IPS-20b (cell line): Measurements from ENCODE around the gene PCDHA10.
"Not testable (repeated sequence)": the region's sequence is repeated elsewhere in the genome, so short reads cannot be mapped to it uniquely, and the experiment has no call there.

ENCODE experiments used
- H3K27ac ChIP-seq: one replicate; pipeline ENCODE4 v1.5.1; 2013; ENCODE audit warnings: low read length
- H3K27me3 ChIP-seq: 2 replicates; pipeline ENCODE4 v1.6.1; 2013; ENCODE audit warnings: mild to moderate bottlenecking, low read length, inconsistent platforms; ENCODE audit not compliant: insufficient read depth
- H3K36me3 ChIP-seq: 2 replicates; pipeline ENCODE4 v1.6.1; 2013; ENCODE audit warnings: low read depth, mild to moderate bottlenecking, inconsistent platforms, low read length, moderate library complexity; ENCODE audit not compliant: insufficient read depth
- H3K4me1 ChIP-seq: 2 replicates; pipeline ENCODE4 v1.6.1; 2013; ENCODE audit warnings: mild to moderate bottlenecking, control low read depth, inconsistent platforms, low read length, moderate library complexity; ENCODE audit not compliant: insufficient read depth
- H3K4me3 ChIP-seq: 2 replicates; pipeline ENCODE4 v1.5.1; 2013; ENCODE audit warnings: mild to moderate bottlenecking, low read length, inconsistent platforms
- H3K9ac ChIP-seq: 2 replicates; pipeline ENCODE4 v1.6.1; 2013; ENCODE audit warnings: low read depth, mild to moderate bottlenecking, inconsistent platforms, low read length, moderate library complexity
- H3K9me3 ChIP-seq: 2 replicates; pipeline ENCODE4 v1.6.1; 2013; ENCODE audit warnings: mild to moderate bottlenecking, low read depth, low read length, inconsistent platforms; ENCODE audit not compliant: insufficient read depth

Gene PCDHA10

DNA sequence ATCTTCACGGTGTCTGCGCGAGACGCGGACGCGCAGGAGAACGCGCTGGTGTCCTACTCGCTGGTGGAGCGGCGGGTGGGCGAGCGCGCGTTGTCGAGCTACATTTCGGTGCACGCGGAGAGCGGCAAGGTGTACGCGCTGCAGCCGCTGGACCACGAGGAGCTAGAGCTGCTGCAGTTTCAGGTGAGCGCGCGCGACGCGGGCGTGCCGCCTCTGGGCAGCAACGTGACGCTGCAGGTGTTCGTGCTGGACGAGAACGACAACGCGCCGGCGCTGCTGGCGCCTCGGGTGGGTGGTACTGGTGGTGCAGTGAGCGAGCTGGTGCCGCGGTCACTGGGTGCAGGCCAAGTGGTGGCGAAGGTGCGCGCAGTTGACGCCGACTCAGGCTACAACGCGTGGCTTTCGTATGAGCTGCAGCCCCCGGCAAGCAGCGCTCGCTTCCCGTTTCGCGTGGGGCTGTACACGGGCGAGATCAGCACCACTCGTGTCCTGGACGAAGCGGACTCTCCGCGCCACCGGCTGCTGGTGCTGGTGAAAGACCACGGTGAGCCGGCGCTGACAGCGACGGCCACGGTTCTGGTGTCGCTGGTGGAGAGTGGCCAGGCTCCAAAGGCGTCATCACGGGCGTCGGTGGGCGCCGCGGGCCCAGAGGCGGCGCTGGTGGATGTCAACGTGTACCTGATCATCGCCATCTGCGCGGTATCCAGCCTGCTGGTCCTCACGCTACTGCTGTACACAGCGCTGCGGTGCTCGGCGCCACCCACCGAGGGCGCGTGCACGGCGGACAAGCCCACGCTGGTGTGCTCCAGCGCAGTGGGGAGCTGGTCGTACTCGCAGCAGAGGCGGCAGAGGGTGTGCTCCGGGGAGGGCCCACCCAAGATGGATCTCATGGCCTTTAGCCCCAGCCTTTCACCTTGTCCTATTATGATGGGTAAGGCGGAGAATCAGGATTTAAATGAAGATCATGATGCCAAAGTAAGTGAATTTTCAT, 25.9 kb upstream of the PCDHA10 start:
- H3K36me3 ChIP-seq, H3K27me3 ChIP-seq, H3K27ac ChIP-seq, H3K4me1 ChIP-seq, H3K9ac ChIP-seq, H3K4me3 ChIP-seq: not testable (repeated sequence)
- H3K9me3 ChIP-seq, result peaks cover 43% of the 10 kb centered on the region; the same call in 1 of the 2 replicates

DNA sequence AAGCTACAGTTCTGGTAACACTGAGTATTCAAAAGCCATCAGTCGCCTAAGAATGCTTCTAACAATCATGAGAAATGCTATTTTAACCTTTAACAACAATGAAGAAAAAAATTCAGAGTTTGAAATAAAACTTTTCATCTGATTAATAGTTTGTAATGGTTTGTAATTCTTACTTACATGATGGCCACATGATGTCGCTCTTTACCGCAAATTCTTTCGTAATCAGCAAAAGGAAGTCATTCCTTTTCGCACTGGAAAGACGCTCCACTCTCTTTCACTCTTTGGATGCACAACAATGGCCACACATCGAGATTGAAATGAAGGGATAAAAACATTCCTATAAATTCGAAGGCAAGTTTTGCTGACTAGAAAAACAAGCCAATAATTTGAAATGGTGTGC, 21.7 kb upstream of the PCDHA10 start, which contains the start of gene PCDHA7:
Gene PCDHA7, plus strand, starts transcription at position 277 of the 400 bp plus-strand sequence. Its CDS starts 115 bp downstream, at position 392.
- Histone ChIP-seq H3K9me3 (peaks cover 41% of the 10 kb centered on the region; the same call in 1 of the 2 replicates), H3K27ac (no peak within 1 kb of the TSS), H3K4me3 (no peak within 1 kb of the TSS), H3K9ac (no peak within 1 kb of the TSS), H3K27me3 (no peaks in the 10 kb centered on the region), H3K36me3 (no peaks in the 10 kb centered on the region), H3K4me1 (no peaks in the 10 kb centered on the region)

DNA sequence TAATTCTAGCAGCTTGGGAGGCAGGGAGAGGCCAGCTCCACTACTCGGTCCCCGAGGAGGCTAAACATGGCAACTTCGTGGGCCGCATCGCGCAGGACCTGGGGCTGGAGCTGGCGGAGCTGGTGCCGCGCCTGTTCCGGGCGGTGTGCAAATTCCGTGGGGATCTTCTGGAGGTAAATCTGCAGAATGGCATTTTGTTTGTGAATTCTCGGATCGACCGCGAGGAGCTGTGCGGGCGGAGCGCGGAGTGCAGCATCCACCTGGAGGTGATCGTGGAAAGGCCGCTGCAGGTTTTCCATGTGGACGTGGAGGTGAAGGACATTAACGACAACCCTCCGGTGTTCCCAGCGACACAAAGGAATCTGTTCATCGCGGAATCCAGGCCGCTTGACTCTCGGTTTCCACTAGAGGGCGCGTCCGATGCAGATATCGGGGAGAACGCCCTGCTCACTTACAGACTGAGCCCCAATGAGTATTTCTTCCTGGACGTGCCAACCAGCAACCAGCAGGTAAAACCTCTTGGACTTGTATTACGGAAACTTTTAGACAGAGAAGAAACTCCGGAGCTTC, 21.2 kb upstream of the PCDHA10 start:
- not testable (repeated sequence) for H3K27ac ChIP-seq, H3K36me3 ChIP-seq, H3K4me3 ChIP-seq, H3K9ac ChIP-seq, H3K27me3 ChIP-seq, H3K4me1 ChIP-seq
- H3K9me3 ChIP-seq, result peaks cover 41% of the 10 kb centered on the region; the same call in 1 of the 2 replicates

- no peaks in the 10 kb centered on the region for H3K27me3 ChIP-seq
- peaks cover 47% of the 10 kb centered on the region; the same call in 1 of the 2 replicates for H3K9me3 ChIP-seq
- no peaks in the 10 kb centered on the region for H3K36me3 ChIP-seq
- no peak overlapping the region for H3K4me3 ChIP-seq
- no peak overlapping the region for H3K9ac ChIP-seq
- no peak overlapping the region for H3K27ac ChIP-seq
- no peaks in the 10 kb centered on the region for H3K4me1 ChIP-seq
Measured at GRCh38 chr5:140835622-140836510, 19.8 kb upstream of the PCDHA10 start.

DNA sequence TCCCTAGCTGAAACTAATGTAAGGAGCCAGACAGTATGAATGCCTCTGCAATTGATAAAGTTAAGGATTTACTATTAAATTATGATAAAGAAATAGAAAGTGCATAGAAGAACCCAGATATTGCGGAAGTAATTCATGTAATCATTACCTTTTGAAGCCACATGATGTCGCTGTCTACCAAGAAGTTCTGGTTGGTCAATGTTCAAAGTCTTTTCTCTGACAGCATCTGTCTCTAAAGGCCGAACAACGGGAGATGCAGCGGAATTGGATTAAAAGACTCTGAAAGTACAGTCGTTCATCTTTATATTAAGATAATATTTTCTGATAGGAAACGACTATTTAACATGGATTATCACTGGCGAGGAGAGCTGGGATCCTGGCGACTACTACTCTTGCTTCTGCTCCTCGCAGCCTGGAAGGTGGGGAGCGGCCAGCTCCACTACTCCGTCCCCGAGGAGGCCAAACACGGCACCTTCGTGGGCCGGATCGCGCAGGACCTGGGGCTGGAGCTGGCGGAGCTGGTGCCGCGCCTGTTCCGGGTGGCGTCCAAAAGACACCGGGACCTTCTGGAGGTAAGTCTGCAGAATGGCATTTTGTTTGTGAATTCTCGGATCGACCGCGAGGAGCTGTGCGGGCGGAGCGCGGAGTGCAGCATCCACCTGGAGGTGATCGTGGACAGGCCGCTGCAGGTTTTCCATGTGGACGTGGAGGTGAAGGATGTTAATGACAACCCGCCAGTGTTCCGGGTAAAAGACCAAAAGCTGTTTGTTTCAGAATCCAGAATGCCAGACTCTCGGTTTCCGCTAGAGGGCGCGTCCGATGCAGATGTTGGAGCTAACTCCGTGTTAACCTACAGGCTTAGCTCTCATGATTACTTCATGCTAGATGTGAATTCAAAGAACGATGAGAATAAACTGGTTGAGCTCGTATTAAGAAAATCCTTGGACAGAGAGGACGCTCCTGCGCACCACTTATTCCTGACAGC, 14.4 kb upstream of the PCDHA10 start, which contains the start of gene PCDHA8:
Gene PCDHA8, plus strand, starts transcription at position 210 of the 985 bp plus-strand sequence. Its CDS starts 135 bp downstream, at position 345.
- H3K4me3 ChIP-seq, result no peak within 1 kb of the TSS
- no peaks in the 10 kb centered on the region for H3K4me1 ChIP-seq
- no peak within 1 kb of the TSS for H3K9ac ChIP-seq
- no peaks in the 10 kb centered on the region for H3K36me3 ChIP-seq
- no peak within 1 kb of the TSS for H3K27ac ChIP-seq
- H3K9me3 ChIP-seq, result peaks cover 31% of the 10 kb centered on the region; the same call in 1 of the 2 replicates
- H3K27me3 ChIP-seq, result no peaks in the 10 kb centered on the region

GRCh38 chr5:140842798-140843733, 12.6 kb upstream of the PCDHA10 start:
- H3K27me3 ChIP-seq, result no peaks in the 10 kb centered on the region
- no peak overlapping the region for H3K27ac ChIP-seq
- no peaks in the 10 kb centered on the region for H3K36me3 ChIP-seq
- H3K4me1 ChIP-seq, result no peaks in the 10 kb centered on the region
- no peak overlapping the region for H3K4me3 ChIP-seq
- no peak overlapping the region for H3K9ac ChIP-seq
- peaks cover 24% of the 10 kb centered on the region; the same call in 1 of the 2 replicates for H3K9me3 ChIP-seq

DNA sequence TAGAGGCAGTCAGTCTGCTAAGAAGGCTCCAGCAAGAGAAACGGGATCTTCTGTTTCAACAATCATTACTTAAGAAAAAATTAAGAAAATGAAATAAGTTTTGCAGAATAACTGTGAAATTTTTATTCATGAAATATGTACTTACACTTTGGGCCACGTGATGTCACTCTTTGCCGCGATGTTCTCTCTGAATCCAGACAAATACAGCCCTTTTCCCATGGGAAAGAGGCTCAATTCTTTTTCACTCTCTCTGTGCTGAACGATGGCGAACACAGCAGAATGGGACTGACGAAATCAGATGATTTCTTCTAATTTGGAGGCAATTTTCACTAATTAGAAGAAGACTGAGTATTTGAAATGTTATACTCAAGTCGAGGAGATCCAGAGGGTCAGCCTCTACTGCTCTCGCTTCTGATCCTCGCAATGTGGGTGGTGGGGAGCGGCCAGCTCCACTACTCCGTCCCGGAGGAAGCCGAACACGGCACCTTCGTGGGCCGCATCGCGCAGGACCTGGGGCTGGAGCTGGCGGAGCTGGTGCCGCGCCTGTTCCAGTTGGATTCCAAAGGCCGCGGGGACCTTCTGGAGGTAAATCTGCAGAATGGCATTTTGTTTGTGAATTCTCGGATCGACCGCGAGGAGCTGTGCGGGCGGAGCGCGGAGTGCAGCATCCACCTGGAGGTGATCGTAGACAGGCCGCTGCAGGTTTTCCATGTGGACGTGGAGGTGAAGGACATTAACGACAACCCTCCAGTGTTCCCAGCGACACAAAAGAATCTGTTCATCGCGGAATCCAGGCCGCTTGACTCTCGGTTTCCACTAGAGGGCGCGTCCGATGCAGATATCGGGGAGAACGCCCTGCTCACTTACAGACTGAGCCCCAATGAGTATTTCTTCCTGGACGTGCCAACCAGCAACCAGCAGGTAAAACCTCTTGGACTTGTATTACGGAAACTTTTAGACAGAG, 7.3 kb upstream of the PCDHA10 start, which contains the start of gene PCDHA9:
Gene PCDHA9, plus strand, starts transcription at position 244 of the 964 bp plus-strand sequence. Its CDS starts 114 bp downstream, at position 358.
- H3K4me3 ChIP-seq, H3K27ac ChIP-seq, H3K4me1 ChIP-seq, H3K36me3 ChIP-seq, H3K9ac ChIP-seq, H3K27me3 ChIP-seq: not testable (repeated sequence)
- H3K9me3 ChIP-seq, result peaks cover 21% of the 10 kb centered on the region; the same call in 1 of the 2 replicates

DNA sequence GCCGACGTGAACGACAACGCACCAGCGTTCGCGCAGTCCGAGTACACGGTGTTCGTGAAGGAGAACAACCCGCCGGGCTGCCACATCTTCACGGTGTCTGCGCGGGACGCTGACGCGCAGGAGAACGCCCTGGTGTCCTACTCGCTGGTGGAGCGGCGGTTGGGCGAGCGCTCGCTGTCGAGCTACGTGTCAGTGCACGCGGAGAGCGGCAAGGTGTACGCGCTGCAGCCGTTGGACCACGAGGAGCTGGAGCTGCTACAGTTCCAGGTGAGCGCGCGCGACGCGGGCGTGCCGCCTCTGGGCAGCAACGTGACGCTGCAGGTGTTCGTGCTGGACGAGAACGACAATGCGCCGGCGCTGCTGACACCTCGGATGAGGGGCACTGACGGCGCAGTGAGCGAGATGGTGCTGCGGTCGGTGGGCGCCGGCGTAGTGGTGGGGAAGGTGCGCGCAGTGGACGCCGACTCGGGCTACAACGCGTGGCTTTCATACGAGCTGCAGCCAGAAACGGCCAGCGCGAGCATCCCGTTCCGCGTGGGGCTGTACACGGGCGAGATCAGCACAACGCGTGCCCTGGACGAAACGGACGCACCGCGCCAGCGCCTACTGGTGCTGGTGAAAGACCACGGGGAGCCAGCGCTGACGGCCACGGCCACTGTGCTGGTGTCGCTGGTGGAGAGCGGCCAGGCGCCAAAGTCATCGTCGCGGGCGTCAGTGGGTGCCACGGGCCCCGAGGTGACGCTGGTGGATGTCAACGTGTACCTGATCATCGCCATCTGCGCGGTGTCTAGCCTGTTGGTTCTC, 5.7 kb upstream of the PCDHA10 start:
- H3K4me1 ChIP-seq, H3K27ac ChIP-seq, H3K4me3 ChIP-seq, H3K36me3 ChIP-seq, H3K9me3 ChIP-seq, H3K27me3 ChIP-seq, H3K9ac ChIP-seq: not testable (repeated sequence)
